HG03280 (cell line): ENCODE measurements around the gene BDP1.
"Not testable (repeated sequence)": the region's sequence is repeated elsewhere in the genome, so short reads cannot be mapped to it uniquely, and the experiment has no call there.

Source experiments
- ATAC-seq: cut with Tn5 transposase; IDR thresholded peaks from one replicate; pipeline ENCODE4 v1.9.1; 2021; ENCODE audit warnings: mild to moderate bottlenecking, moderate library complexity; ENCODE audit not compliant: unreplicated experiment

Gene BDP1

DNA sequence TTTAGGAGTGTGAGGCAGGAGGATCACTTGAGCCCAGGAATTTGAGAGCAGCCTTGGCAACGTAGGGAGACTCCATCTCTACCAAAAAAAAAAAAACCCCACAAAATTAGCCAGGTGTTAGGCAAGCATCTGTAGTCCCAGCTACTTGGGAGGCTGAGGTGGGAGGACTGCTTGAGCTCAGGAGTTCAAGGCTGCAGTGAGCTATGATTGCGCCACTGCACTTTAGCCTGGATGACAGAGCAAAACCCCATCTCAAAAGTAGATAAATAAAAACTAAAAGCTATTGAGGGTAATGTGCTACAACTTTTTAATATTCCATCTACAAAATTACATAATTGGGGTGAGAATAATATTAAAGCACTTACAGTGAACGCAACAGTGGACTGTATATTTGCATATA is 5.9 kb downstream of the BDP1 start:
- ATAC-seq, result no peak

- no peak for ATAC-seq
These were observed 15.7 kb downstream of the BDP1 start for GRCh38 chr5:71471193-71471592.

DNA sequence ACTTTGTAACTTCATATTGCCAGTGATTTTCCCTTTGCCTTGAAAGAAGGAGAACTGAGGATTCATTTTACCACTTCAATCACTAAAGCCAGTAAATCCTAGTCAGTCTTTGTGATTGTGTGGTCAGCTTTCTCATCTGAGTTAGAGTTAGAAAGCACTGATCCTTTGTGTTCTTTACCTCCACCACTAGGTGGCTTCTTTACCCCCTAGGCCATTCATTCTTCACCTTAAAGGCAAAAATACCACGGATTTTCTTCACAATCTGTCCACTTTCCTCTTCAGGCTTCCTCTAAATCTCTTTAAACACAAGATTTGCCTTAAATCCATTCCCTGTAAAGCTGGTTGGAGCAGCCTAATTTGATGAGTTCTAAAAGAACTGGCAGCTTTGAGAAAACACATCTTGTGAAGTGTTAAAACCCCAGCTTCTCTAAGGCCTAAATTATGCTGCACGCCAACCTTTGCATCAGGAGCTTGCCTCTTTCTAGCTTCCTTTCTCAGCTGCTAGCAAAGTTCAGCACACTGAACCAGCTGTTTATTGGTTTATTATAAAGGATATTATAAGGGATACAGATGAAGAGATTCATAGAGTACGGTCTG is 20.4 kb downstream of the BDP1 start:
- ATAC-seq, result peak; percentile 48

DNA sequence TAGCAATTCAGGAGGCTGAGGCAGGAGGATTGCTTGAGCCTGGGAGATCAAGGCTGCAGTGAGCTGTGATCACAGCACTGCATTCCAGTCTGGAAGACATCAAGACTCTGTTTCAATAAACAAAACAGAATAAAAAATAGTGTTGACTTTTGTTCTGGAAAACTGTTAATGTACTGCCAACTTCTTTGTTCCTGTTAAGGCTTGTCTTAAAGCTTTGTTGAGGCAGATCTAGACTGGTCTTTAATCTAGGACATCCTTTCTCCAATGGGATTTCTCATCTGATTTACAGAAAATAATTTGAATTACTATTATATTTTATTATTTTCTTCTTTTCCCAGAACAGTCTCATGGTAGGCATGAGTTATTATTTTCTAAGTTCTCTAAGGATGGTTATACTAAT is 26.0 kb downstream of the BDP1 start:
- ATAC-seq, result no peak

- no peak for ATAC-seq
These were observed 26.7 kb downstream of the BDP1 start for GRCh38 chr5:71482132-71482531.

GRCh38 chr5:71483355-71483754 is 27.9 kb downstream of the BDP1 start:
- ATAC-seq, result no peak

DNA sequence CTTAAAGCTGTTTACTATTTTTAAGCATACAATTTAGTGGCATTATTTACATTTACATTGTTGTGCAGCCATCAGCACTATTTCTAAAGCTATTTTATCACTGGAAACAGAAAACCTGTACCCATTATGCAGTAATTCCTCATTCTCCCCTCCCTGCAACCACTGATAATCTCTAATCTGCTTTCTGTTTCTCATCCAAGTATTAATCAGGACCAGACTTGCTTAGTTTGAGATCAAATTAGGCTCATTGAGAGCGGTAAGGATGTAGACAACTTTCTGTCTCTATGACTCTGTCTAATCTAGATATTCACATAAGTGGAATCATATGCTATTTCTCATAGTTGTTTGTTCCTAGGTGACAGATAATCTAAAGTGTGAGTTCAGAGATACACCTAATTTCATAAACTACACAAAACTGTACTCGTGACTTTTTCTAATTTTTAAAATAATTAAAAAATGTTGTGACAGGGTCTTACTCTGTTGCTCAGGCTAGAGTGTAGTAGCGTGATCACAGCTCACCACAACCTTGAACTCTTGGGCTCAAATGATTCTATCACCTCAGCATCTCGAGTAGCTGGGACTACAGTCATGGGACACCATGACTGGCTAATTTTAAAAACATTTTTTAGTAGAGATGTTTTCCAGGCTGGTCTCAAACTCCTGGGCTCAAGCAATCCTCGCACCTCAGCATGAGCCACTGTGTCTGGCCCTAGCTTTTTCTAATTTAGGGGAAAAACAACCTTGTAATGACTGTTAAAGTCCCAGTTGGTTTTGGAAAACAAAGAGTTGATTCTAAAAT is 37.6 kb downstream of the BDP1 start:
- no peak for ATAC-seq

- ATAC-seq, result not testable (repeated sequence)
These were observed 38.8 kb downstream of the BDP1 start for GRCh38 chr5:71494202-71494601.

GRCh38 chr5:71498756-71499155 is 43.3 kb downstream of the BDP1 start:
- not testable (repeated sequence) for ATAC-seq

DNA sequence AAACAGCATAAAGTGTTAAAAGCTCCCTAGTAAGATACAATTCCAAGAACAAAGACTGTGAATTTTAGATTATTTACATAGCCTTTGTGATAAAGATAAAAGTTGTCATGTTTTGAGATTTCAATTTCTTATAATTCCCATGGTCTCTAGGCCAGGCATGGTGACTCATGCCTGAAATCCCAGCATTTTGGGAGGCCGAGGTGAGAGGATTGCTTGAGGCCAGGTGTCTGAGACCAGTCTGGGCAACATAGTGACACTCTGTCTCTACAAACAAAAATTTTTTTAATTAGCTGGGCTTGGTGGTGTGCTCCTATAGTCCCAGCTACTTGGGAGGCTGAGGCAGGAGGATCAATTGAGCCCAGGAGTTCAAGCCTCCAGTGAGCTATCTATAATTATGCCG is 48.1 kb downstream of the BDP1 start:
- ATAC-seq, result no peak

DNA sequence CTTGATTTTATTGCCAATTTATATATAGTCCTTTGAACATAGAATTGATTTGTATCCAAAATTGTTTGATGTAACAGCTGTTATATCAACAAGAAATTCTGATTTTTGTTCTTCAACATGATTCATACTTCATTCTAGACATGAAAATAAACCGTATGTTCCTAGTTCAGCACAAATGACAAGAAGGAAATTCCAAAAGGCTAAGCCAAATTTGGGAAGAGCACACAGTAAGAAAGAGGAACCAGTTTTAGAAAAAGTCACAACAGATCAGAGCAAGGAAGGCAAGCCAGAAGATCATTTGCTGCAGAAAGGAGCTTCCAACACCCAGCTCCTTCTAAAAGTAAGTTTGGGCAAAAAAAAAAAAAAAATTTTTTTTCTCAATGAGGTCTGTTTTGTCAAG is 66.7 kb downstream of the BDP1 start:
- ATAC-seq, result no peak

GRCh38 chr5:71525611-71526010 is 70.2 kb downstream of the BDP1 start:
- not testable (repeated sequence) for ATAC-seq

GRCh38 chr5:71528206-71528605 is 72.8 kb downstream of the BDP1 start:
- no peak for ATAC-seq

DNA sequence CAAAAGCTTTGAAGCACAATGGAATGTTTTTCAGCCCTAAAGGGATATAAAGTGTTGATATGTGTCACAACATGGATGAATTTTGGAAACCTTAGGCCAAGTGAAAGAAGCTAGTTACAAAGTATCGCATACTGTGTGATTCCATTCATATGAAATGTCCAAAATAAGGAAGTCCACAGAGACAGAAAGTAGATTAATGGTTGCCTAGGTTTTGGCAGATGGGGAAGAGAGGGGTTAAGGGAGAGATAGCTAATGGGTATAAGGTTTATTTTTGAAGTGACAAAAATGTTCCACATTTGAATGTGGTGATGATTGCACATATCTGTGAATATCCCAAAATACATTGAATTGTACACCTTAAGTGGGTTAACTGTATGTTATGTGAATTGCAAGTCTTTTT is 74.2 kb downstream of the BDP1 start:
- ATAC-seq, result no peak

GRCh38 chr5:71533142-71533541 is 77.7 kb downstream of the BDP1 start:
- no peak for ATAC-seq

DNA sequence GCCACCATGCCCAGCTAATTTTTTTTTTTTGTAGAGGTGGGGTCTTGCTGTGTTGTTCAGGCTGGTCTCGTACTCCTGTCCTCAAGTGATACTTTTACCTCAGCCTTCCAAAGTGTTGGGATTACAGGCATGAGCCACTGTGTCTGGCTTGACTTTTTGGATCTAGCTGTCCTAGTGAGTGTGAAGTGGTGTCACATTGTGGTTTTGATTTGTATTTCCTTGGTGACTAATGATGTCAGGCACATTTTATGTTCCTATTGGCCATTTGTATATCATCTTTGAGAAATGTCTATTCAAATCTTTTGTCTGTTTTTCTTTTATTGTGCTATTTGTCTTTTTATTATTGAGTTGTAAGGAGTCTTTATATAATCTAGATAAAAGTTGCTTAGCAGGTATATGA is 78.2 kb downstream of the BDP1 start:
- ATAC-seq, result no peak

GRCh38 chr5:71537687-71538086 is 82.2 kb downstream of the BDP1 start:
- ATAC-seq, result no peak

- ATAC-seq, result not testable (repeated sequence)
These were observed 95.4 kb downstream of the BDP1 start for GRCh38 chr5:71550885-71551284.

- not testable (repeated sequence) for ATAC-seq
These were observed 96.1 kb downstream of the BDP1 start for GRCh38 chr5:71551582-71551981.

DNA sequence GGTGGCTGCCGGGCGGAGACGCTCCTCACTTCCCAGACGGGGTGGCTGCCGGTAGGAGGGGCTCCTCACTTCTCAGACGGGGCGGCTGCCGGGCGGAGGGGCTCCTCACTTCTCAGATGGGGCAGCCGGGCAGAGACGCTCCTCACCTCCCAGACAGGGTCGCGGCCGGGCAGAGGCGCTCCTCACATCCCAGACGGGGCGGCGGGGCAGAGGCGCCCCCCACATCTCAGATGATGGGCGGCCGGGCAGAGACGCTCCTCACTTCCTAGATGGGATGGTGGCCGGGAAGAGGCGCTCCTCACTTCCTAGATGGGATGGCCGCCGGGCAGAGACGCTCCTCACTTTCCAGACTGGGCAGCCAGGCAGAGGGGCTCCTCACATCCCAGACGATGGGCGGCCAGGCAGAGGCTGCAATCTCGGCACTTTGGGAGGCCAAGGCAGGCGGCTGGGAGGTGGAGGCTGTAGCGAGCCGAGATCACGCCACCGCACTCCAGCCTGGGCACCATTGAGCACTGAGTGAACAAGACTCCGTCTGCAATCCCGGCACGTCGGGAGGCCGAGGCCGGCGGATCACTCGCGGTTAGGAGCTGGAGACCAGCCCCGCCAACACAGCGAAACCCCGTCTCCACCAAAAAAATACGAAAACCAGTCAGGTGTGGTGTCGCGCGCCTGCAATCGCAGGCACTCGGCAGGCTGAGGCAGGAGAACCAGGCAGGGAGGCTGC is 96.7 kb downstream of the BDP1 start:
- ATAC-seq, result not testable (repeated sequence)

- no peak for ATAC-seq
These were observed 107.7 kb downstream of the BDP1 start for GRCh38 chr5:71563161-71563560.

- no peak for ATAC-seq
These were observed 109.4 kb downstream of the BDP1 start for GRCh38 chr5:71564895-71565294.
